ENCODE measurements around the gene CEP20. TPM values are rescaled to one million over a fixed set of nuclear protein-coding genes. Genes with fewer than 3 reads are reported as not detected.
"Not testable (repeated sequence)": the region's sequence is repeated elsewhere in the genome, so short reads cannot be mapped to it uniquely, and the experiment has no call there.

CEP20 gene
- total RNA-seq, 4 donors from 2014 or later: 46.2 to 64.4 (median 53.6) TPM

- Histone ChIP-seq H3K27me3 (no peaks in the 10 kb centered on the region), H3K9me3 (no peaks in the 10 kb centered on the region), H3K4me3 (replicated peaks in 1 of 3) (no peak overlapping the region), H3K36me3 (no peaks in the 10 kb centered on the region), H3K4me1 (peaks cover 0 to 4% of the 10 kb centered on the region in 2 donors), H3K27ac (no peak overlapping the region)
- DNase-seq: no peak
- intact Hi-C loops (cut with DNase I): no loop called here
- WGBS, 2 donors: 86 to 87% methylated on average over 10 of the region's 10 CpGs
- TF ChIP-seq POLR2A (IDR thresholded peaks at IDR 0.05) (no peak), CTCF (IDR thresholded peaks at IDR 0.05) (no peak)
Observed at GRCh38 chr16:15843635-15844279, 44.6 kb downstream of the CEP20 start.

GRCh38 chr16:15839204-15839603 lies 49.2 kb downstream of the CEP20 start:
- 92 to 95% methylated on average over 8 of the region's 8 CpGs for WGBS, 2 donors
- H3K36me3 ChIP-seq; H3K4me1 ChIP-seq; H3K4me3 ChIP-seq (replicated peaks in 1 of 3); H3K27me3 ChIP-seq; intact Hi-C loops (cut with DNase I); H3K9me3 ChIP-seq; DNase-seq; H3K27ac ChIP-seq: not testable (repeated sequence)

GRCh38 chr16:15837761-15838160 lies 50.6 kb downstream of the CEP20 start:
- H3K36me3 ChIP-seq: no peaks in the 10 kb centered on the region
- intact Hi-C loops (cut with DNase I): no loop called here
- H3K27ac ChIP-seq: no peak overlapping the region
- 96 to 98% methylated on average over 10 to 11 of the region's 11 CpGs for WGBS, 2 donors
- no peak for DNase-seq
- H3K9me3 ChIP-seq: no peaks in the 10 kb centered on the region
- no peaks in the 10 kb centered on the region for H3K4me1 ChIP-seq
- no peaks in the 10 kb centered on the region for H3K27me3 ChIP-seq
- H3K4me3 ChIP-seq (replicated peaks in 1 of 3): no peak overlapping the region
- no peak for TF ChIP-seq POLR2A (IDR thresholded peaks at IDR 0.05)
- no peak for TF ChIP-seq CTCF (IDR thresholded peaks at IDR 0.05)

GRCh38 chr16:15836965-15837611 lies 51.3 kb downstream of the CEP20 start:
- no peaks in the 10 kb centered on the region for H3K36me3 ChIP-seq
- H3K4me3 ChIP-seq (replicated peaks in 1 of 3): no peak overlapping the region
- H3K9me3 ChIP-seq: no peaks in the 10 kb centered on the region
- 90 to 91% methylated on average over 10 of the region's 10 CpGs for WGBS, 2 donors
- H3K27me3 ChIP-seq: no peaks in the 10 kb centered on the region
- DNase-seq: no peak
- no peak for TF ChIP-seq CTCF (IDR thresholded peaks at IDR 0.05)
- TF ChIP-seq POLR2A (IDR thresholded peaks at IDR 0.05): no peak
- no peak overlapping the region for H3K27ac ChIP-seq
- H3K4me1 ChIP-seq: no peaks in the 10 kb centered on the region
- intact Hi-C loops (cut with DNase I): no loop called here

GRCh38 chr16:15836074-15836473 lies 52.3 kb downstream of the CEP20 start:
- H3K4me3 ChIP-seq (replicated peaks in 1 of 3): no peak overlapping the region
- no peaks in the 10 kb centered on the region for H3K4me1 ChIP-seq
- no peaks in the 10 kb centered on the region for H3K9me3 ChIP-seq
- H3K27ac ChIP-seq: no peak overlapping the region
- 88 to 89% methylated on average over 6 of the region's 6 CpGs for WGBS, 2 donors
- intact Hi-C loops (cut with DNase I): no loop called here
- TF ChIP-seq CTCF (IDR thresholded peaks at IDR 0.05) (no peak), POLR2A (IDR thresholded peaks at IDR 0.05) (no peak)
- no peaks in the 10 kb centered on the region for H3K27me3 ChIP-seq
- DNase-seq: no peak
- H3K36me3 ChIP-seq: no peaks in the 10 kb centered on the region

All from thyroid gland (tissue), 4 donors.